Measurements from ENCODE around the gene TXN.

GRCh38 chr9:110208031-110208430 lies 48.3 kb downstream of the TXN start, which contains the start of gene C9orf152:
- TF ChIP-seq CTCF (IDR thresholded peaks at IDR 0.05; ENCODE audit: low read depth, low read length) (no peak), MAX (IDR thresholded peaks at IDR 0.05; ENCODE audit: low read depth, low read length) (no peak)
